PFSK-1 (cell line): Measurements from ENCODE around the gene SDF2L1.

Experiments used
- POLR2AphosphoS5 ChIP-seq: IDR thresholded peaks from 2 replicates; pipeline ENCODE4 v1.6.1; 2012; ENCODE audit warnings: low read depth, mild to moderate bottlenecking, control low read depth, low read length, moderate library complexity
- REST ChIP-seq, 2 experiments: IDR thresholded peaks; 2 replicates each; pipeline versions ENCODE4 v1.6.1 to v1.8.0; 2011 to 2012; ENCODE audit warnings: low read depth in 2 of 2, low read length in 2 of 2, control low read depth in 1 of 2, inconsistent platforms in 1 of 2, mild to moderate bottlenecking in 1 of 2, moderate library complexity in 1 of 2; ENCODE audit not compliant: insufficient read depth in 1 of 2
- SIN3A ChIP-seq: IDR thresholded peaks from 2 replicates; pipeline ENCODE4 v1.6.1; 2012; ENCODE audit warnings: mild to moderate bottlenecking, low read length, moderate library complexity, borderline replicate concordance; ENCODE audit not compliant: insufficient read depth

- TF ChIP-seq SIN3A (no peak), POLR2AphosphoS5 (no peak), REST (IDR thresholded peaks at IDR 0.05; ENCODE audit: insufficient read depth in 1 of 2, low read depth in 2 of 2, low read length in 2 of 2) (no peak)
These were observed 26.9 kb downstream of the SDF2L1 start for GRCh38 chr22:21669026-21669425.
